GM12892 (cell line): ENCODE measurements around the gene OR8D1.

Experiments used
- POLR2A ChIP-seq: IDR thresholded peaks from 2 replicates; pipeline ENCODE4 v1.6.1; 2011; ENCODE audit warnings: low read depth, low read length, control low read depth
- POLR2AphosphoS5 ChIP-seq: IDR thresholded peaks from 2 replicates; pipeline ENCODE4 v1.6.1; 2011; ENCODE audit warnings: low read depth, low read length, control low read depth

GRCh38 chr11:124276081-124276480 is 37.7 kb downstream of the OR8D1 start:
- no peak for TF ChIP-seq POLR2A
- TF ChIP-seq POLR2AphosphoS5 = no peak
